Loucy (cell line): ENCODE results near the gene LRRC4B.

Source experiments
- H2AFZ ChIP-seq: fragments of 200-600 bp; sonication (generic); 2 replicates; pipeline ENCODE4 v1.6.0; 2016; ENCODE audit warnings: antibody characterized with exemption, mild to moderate bottlenecking, low read length, moderate library complexity
- H3F3A ChIP-seq: fragments of 200-600 bp; 2 replicates; pipeline ENCODE4 v1.6.0; 2016; ENCODE audit warnings: antibody characterized with exemption, low read depth, mild to moderate bottlenecking
- H3K27me3 ChIP-seq: fragments of 200-600 bp; sonication (generic); 2 replicates; pipeline ENCODE4 v1.6.1; 2014; ENCODE audit warnings: low read length, mild to moderate bottlenecking; ENCODE audit not compliant: insufficient read depth, poor library complexity, severe bottlenecking
- H3K36me3 ChIP-seq: fragments of 200-600 bp; sonication (generic); 2 replicates; pipeline ENCODE4 v1.6.1; 2016; ENCODE audit warnings: low read length; ENCODE audit not compliant: insufficient read depth
- H3K4me1 ChIP-seq: fragments of 200-600 bp; sonication (generic); 2 replicates; pipeline ENCODE4 v1.5.1; 2014; ENCODE audit warnings: low read length, mild to moderate bottlenecking; ENCODE audit not compliant: insufficient read depth, poor library complexity, severe bottlenecking
- H3K4me2 ChIP-seq: fragments of 200-600 bp; sonication (generic); 2 replicates; pipeline ENCODE4 v1.6.0; 2014; ENCODE audit warnings: antibody characterized with exemption, low read length, low read depth, mild to moderate bottlenecking; ENCODE audit not compliant: poor library complexity, severe bottlenecking
- H3K4me3 ChIP-seq: fragments of 200-600 bp; sonication (generic); 2 replicates; pipeline ENCODE4 v1.5.1; 2014; ENCODE audit warnings: low read length, mild to moderate bottlenecking, mixed read lengths; ENCODE audit not compliant: poor library complexity, severe bottlenecking
- H3K79me2 ChIP-seq: fragments of 200-600 bp; sonication (generic); 2 replicates; pipeline ENCODE4 v1.6.1; 2014; ENCODE audit warnings: low read length; ENCODE audit not compliant: insufficient read depth
- H3K9ac ChIP-seq: fragments of 200-600 bp; sonication (generic); 2 replicates; pipeline ENCODE4 v1.6.0; 2014; ENCODE audit warnings: mild to moderate bottlenecking, low read depth, low read length, moderate library complexity; ENCODE audit not compliant: poor library complexity, severe bottlenecking
- H3K9me2 ChIP-seq: fragments of 200-600 bp; sonication (generic); replicated peaks from 2 replicates; pipeline ENCODE4 v1.6.1; 2016; ENCODE audit warnings: low read depth, low read length, mixed read lengths
- H3K9me3 ChIP-seq: fragments of 200-600 bp; sonication (generic); 2 replicates; pipeline ENCODE4 v1.6.1; 2014; ENCODE audit warnings: mild to moderate bottlenecking, antibody characterized with exemption, low read length, low read depth; ENCODE audit not compliant: insufficient read depth
- H4K20me1 ChIP-seq: fragments of 200-600 bp; sonication (generic); 2 replicates; pipeline ENCODE4 v1.6.0; 2014; ENCODE audit warnings: antibody characterized with exemption, low read length, mild to moderate bottlenecking; ENCODE audit not compliant: insufficient read depth, poor library complexity, severe bottlenecking
- EZH2phosphoT487 ChIP-seq: fragments of 200-600 bp; IDR thresholded peaks from 2 replicates; pipeline ENCODE4 v1.6.1; 2018; ENCODE audit warnings: antibody characterized with exemption, mild to moderate bottlenecking, moderate library complexity, borderline replicate concordance
- TF ChIP-seq, protein P1 (sequence below): fragments of 200-600 bp; sonication (generic); conservative IDR thresholded peaks from 2 replicates; pipeline ENCODE4 v1.5.1; 2014; ENCODE audit warnings: mild to moderate bottlenecking, antibody characterized with exemption, low read length

LRRC4B gene

DNA sequence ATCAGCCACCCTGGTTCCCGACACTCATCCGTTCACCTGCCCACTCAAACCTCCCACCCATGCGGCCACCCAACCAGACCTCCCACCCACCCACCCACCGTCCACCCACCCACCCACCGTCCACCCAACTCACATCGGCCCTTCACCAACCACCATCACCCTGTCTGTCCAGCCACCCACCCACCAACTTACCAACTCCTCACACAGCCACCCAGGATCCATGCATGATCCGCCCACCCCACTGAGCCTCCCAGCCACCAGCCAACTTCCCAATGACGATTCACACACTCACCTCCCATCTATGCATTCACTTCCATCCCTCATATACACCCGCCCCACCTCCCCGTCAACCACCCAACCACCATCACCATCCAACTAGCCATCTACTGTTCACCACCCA is 61.5 kb downstream of the LRRC4B start:
- no peaks in the 10 kb centered on the region for H4K20me1 ChIP-seq
- no peaks in the 10 kb centered on the region for H3K27me3 ChIP-seq
- peaks cover 8% of the 10 kb centered on the region for H3K4me1 ChIP-seq
- no peak overlapping the region for H3K4me2 ChIP-seq
- no peak overlapping the region for H2AFZ ChIP-seq
- no peak overlapping the region for H3K9ac ChIP-seq
- H3K4me3 ChIP-seq, result no peak overlapping the region
- no peaks in the 10 kb centered on the region for H3K36me3 ChIP-seq
- H3K9me2 ChIP-seq, result no peaks in the 10 kb centered on the region
- no peaks in the 10 kb centered on the region for H3K79me2 ChIP-seq
- no peaks in the 10 kb centered on the region for H3F3A ChIP-seq
- no peaks in the 10 kb centered on the region for H3K9me3 ChIP-seq
- no peak for TF ChIP-seq EZH2phosphoT487
- TF ChIP-seq, protein P1, sequence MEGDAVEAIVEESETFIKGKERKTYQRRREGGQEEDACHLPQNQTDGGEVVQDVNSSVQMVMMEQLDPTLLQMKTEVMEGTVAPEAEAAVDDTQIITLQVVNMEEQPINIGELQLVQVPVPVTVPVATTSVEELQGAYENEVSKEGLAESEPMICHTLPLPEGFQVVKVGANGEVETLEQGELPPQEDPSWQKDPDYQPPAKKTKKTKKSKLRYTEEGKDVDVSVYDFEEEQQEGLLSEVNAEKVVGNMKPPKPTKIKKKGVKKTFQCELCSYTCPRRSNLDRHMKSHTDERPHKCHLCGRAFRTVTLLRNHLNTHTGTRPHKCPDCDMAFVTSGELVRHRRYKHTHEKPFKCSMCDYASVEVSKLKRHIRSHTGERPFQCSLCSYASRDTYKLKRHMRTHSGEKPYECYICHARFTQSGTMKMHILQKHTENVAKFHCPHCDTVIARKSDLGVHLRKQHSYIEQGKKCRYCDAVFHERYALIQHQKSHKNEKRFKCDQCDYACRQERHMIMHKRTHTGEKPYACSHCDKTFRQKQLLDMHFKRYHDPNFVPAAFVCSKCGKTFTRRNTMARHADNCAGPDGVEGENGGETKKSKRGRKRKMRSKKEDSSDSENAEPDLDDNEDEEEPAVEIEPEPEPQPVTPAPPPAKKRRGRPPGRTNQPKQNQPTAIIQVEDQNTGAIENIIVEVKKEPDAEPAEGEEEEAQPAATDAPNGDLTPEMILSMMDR, result no peak

DNA sequence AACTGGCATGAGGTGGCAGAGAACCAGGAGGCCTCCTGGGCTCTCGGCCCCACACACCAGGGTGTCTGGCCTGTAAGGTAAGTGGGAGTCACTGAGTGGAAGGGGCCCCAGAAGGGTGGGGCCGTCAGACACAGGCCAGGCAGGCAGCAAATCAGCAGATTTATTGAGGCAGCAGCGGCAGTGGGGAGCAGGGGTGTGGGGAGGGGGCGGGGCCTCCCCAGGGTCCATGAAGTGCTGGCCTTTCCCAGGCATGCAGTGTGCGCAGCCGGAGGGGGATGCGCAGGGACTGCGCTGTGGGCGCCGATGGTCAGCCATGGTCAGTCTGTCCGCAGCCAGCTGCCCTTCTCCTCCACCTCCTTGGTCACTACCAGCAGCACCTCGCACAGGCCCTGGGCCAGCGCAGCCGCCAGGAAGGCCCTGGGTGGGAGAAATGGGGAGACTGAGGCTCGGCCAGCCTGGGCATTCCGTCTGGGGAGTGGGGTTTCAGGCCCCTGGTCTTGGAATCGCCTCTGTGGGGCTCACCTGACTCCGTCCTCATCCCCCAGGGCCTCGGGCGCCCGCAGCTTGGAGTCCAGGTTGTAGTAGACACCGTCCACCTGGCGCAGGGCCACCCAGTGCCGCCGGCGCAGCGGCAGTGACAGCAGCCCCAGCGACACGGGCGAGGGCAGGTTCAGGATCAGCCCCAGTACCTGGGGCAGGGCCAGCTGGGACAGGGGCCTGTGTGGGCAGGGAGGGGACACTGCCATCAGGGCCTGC is 62.2 kb downstream of the LRRC4B start:
- no peaks in the 10 kb centered on the region for H3K9me2 ChIP-seq
- no peaks in the 10 kb centered on the region for H3K79me2 ChIP-seq
- H3K9me3 ChIP-seq, result no peaks in the 10 kb centered on the region
- no peak overlapping the region for H2AFZ ChIP-seq
- H3K27me3 ChIP-seq, result no peaks in the 10 kb centered on the region
- no peak overlapping the region for H3K4me3 ChIP-seq
- TF ChIP-seq, protein P1, result no peak
- TF ChIP-seq EZH2phosphoT487, result no peak
- H3K9ac ChIP-seq, result no peak overlapping the region
- H3F3A ChIP-seq, result no peaks in the 10 kb centered on the region
- H3K4me2 ChIP-seq, result no peak overlapping the region
- H3K4me1 ChIP-seq, result peaks cover 8% of the 10 kb centered on the region
- H4K20me1 ChIP-seq, result no peaks in the 10 kb centered on the region
- H3K36me3 ChIP-seq, result no peaks in the 10 kb centered on the region

DNA sequence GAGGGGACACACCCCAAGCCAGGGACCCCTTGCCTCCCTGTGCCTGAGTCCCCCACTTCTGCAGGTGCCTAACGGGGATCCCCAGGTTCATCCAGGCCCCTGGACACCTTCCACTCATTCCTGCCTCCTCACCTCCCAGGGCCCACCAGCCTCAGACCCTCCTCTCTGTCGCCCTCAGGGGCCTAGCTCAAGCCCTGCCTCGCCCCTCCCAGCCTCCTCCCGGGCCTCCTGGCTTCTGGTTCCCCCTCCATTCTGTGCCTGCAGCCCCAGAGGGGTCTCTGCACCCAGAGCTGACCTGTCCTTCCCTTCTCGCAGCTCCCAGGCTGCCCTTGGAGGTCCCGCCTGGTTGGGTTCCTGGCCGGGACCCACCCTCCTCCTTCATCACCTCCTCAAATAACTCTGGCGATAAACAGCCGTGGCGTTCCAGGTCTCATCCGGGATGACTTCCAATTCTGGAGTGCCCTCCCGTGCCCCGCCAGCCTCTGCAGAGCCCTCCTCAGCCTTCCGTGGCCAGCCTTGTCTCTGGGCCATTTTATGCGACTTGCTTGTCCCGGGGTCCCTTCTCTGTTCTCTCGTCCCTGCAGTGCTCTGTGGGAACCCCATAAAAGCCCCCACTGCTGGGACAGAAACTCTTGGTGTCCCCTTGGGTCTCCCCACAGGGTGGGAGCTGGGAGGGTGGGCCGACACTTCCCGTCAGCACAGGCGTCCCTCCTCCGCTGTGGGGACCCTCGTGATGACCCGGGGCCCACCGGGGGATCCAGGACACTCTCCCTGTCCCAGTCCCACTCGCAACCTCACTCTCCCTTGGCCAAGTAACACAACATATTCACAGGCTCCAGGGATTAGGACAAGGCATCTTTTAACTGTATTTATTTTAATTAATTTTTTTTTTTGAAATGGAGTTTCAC is 66.4 kb downstream of the LRRC4B start:
- Histone ChIP-seq H4K20me1 (no peaks in the 10 kb centered on the region), H3K4me2 (no peak overlapping the region), H3F3A (no peaks in the 10 kb centered on the region), H3K4me1 (no peaks in the 10 kb centered on the region), H3K27me3 (peaks cover 4% of the 10 kb centered on the region), H3K9me2 (no peaks in the 10 kb centered on the region), H3K9ac (no peak overlapping the region), H3K79me2 (no peaks in the 10 kb centered on the region), H2AFZ (no peak overlapping the region), H3K9me3 (no peaks in the 10 kb centered on the region), H3K36me3 (no peaks in the 10 kb centered on the region), H3K4me3 (no peak overlapping the region)
- TF ChIP-seq EZH2phosphoT487, result no peak
